Transverse colon (tissue), 3 donors: ENCODE measurements around the gene CRYBG2.

Experiments
- EP300 ChIP-seq: sonication (generic); formaldehyde crosslinking; IDR thresholded peaks from one replicate; pipeline ENCODE4 v1.6.1; 2017; ENCODE audit warnings: antibody characterized with exemption, low read depth
- POLR2A ChIP-seq: fragments of 450-650 bp; IDR thresholded peaks from one replicate; pipeline ENCODE4 v1.6.1; 2016; ENCODE audit warnings: antibody characterized with exemption, mild to moderate bottlenecking, moderate library complexity
- TF ChIP-seq, protein P1 (sequence below), 5 experiments: fragments of 200-600 bp in 3 of 5; fragments of 450-650 bp in 2 of 5; sonication (generic) in 3 of 5; IDR thresholded peaks; 1 replicate in 2 of 5; 2 replicates in 3 of 5; pipeline ENCODE4 v1.5.1; 2016 to 2017; ENCODE audit warnings: antibody characterized with exemption in 5 of 5, inconsistent platforms in 3 of 5, mild to moderate bottlenecking in 2 of 5, moderate library complexity in 1 of 5

DNA sequence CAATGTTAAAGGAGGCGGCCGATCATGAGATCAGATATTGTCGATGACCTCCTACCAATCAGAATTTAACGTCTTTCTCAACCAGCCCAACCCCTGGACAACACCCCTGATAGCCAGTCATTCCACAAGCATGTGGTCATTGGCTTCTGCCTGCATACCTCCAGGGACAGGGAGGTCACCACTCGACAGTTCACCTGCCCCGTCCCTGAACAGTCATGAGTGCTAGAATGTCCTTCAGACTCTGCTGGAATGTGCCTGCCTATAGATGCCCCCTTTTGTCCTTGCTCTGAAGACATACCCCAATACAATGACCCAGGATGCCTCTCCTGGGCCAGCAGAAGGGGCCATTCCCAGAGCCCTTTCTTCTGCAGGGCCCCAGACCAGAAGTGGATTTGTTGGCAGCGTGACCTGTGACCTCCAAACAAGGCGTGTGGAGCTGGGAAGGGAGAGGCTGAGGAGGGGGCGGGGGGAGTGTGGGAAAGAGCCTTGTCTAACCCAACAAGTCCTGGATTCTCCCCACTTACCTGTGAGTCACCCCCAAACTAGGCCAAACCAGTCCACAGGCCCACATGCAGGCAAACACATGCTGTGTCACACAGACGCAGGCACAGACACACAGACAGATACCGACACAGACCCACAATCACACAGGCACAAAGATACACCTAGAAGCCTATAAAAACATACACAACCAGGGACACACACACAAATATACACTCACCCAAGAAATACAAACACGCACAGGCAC, 2.2 kb downstream of the CRYBG2 start:
- no peak for TF ChIP-seq EP300
- TF ChIP-seq, protein P1, sequence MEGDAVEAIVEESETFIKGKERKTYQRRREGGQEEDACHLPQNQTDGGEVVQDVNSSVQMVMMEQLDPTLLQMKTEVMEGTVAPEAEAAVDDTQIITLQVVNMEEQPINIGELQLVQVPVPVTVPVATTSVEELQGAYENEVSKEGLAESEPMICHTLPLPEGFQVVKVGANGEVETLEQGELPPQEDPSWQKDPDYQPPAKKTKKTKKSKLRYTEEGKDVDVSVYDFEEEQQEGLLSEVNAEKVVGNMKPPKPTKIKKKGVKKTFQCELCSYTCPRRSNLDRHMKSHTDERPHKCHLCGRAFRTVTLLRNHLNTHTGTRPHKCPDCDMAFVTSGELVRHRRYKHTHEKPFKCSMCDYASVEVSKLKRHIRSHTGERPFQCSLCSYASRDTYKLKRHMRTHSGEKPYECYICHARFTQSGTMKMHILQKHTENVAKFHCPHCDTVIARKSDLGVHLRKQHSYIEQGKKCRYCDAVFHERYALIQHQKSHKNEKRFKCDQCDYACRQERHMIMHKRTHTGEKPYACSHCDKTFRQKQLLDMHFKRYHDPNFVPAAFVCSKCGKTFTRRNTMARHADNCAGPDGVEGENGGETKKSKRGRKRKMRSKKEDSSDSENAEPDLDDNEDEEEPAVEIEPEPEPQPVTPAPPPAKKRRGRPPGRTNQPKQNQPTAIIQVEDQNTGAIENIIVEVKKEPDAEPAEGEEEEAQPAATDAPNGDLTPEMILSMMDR (IDR thresholded peaks at IDR 0.05), result no peak
- TF ChIP-seq POLR2A, result peak; percentile 36
